ENCODE data around the gene YIPF3.
"Not testable (repeated sequence)": the region's sequence is repeated elsewhere in the genome, so short reads cannot be mapped to it uniquely, and the experiment has no call there.

Gene YIPF3

DNA sequence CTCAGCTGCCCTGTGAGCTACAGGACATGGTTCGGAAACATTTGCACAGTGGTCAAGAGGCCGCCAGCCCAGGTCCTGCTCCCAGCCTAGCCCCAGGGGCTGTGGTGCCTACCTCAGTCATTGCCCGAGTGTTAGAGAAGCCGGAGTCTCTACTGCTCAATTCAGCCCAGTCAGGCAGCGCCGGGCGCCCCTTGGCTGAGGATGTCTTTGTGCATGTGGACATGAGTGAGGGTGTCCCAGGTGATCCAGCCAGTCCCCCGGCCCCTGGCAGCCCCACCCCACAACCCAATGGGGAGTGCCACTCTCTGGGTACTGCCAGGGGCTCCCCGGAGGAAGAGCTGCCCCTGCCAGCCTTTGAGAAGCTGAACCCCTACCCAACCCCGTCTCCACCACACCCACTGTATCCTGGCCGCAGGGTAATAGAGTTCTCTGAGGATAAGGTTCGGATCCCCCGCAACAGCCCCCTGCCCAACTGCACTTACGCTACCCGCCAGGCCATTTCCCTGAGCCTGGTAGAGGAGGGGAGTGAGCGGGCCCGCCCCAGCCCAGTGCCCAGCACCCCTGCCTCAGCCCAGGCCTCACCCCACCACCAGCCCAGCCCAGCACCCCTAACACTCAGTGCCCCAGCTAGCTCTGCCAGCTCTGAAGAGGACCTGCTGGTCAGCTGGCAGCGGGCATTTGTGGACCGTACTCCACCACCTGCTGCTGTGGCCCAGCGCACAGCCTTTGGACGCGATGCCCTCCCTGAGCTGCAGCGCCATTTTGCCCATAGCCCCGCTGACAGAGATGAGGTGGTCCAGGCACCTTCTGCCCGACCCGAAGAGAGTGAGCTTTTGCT is 11.8 kb downstream of the YIPF3 start:
- DNase-seq (ENCODE audit: extremely low spot score) = no peak
- ChIA-PET CTCF (interaction anchor here (1.3 to 2.8 kb wide), 4 partner anchors 9 to 52 kb away, joined by 3 to 17 read pairs (median 9); no protein-coding TSS in a partner anchor), POLR2A (interaction anchor here (0.6 to 3.0 kb wide), 3 partner anchors 11 to 48 kb away, joined by 3 to 13 read pairs (median 4); partner anchors contain the start of genes POLR1C, TJAP1 and YIPF3)
- no peak for TF ChIP-seq FOXK2 (IDR thresholded peaks at IDR 0.05)
- TF ChIP-seq ELF4 (IDR thresholded peaks at IDR 0.05) = no peak
- TF ChIP-seq BHLHE40 (IDR thresholded peaks at IDR 0.05; ENCODE audit: borderline replicate concordance) = no peak
- TF ChIP-seq LEF1 (IDR thresholded peaks at IDR 0.05; ENCODE audit: borderline replicate concordance) = no peak
- no peak for TF ChIP-seq TARDBP (IDR thresholded peaks at IDR 0.05)
- TF ChIP-seq FOXM1 (IDR thresholded peaks at IDR 0.05; ENCODE audit: borderline replicate concordance) = no peak
- no peak for TF ChIP-seq CTBP1 (IDR thresholded peaks at IDR 0.05; ENCODE audit: borderline replicate concordance)
- TF ChIP-seq SP1 (IDR thresholded peaks at IDR 0.05) = no peak
- no peak for TF ChIP-seq ARNT (IDR thresholded peaks at IDR 0.05)
- no peak for TF ChIP-seq SUZ12 (IDR thresholded peaks at IDR 0.05)
- no peak for TF ChIP-seq FOXA1 (IDR thresholded peaks at IDR 0.05)
- TF ChIP-seq L3MBTL2 (conservative IDR thresholded peaks at IDR 0.05) = no peak
- no peak for TF ChIP-seq NFRKB (IDR thresholded peaks at IDR 0.05)
- no peak for TF ChIP-seq ZNF384 (IDR thresholded peaks at IDR 0.05)

DNA sequence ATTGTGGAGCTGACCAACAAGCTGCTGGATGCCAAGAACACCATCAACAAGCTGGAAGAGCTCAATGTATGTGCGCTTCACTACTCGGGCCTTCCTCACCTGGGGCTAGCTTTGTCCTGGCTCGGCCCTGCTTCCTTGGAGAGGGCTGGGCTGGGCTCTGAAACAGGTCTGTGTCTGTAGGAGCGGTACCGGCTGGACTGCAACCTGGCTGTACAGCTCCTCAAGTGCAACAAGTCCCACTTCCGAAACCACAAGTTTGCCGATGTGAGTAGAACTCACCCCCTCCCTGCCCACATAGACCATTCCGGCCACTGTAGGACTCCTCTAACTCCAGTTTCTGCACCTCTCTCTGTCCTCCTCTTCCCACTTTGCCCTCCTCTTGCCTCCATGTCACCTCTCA is 13.3 kb downstream of the YIPF3 start:
- DNase-seq (ENCODE audit: extremely low spot score) = no peak
- TF ChIP-seq, protein P1, sequence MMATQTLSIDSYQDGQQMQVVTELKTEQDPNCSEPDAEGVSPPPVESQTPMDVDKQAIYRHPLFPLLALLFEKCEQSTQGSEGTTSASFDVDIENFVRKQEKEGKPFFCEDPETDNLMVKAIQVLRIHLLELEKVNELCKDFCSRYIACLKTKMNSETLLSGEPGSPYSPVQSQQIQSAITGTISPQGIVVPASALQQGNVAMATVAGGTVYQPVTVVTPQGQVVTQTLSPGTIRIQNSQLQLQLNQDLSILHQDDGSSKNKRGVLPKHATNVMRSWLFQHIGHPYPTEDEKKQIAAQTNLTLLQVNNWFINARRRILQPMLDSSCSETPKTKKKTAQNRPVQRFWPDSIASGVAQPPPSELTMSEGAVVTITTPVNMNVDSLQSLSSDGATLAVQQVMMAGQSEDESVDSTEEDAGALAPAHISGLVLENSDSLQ (IDR thresholded peaks at IDR 0.05) = no peak
- no peak for TF ChIP-seq ELF4 (IDR thresholded peaks at IDR 0.05)
- ChIA-PET POLR2A (interaction anchor here (0.9 kb wide), 1 partner anchor 14 kb away, joined by 3 read pairs; no protein-coding TSS in a partner anchor), CTCF (interaction anchor here (0.6 kb wide), 1 partner anchor 117 kb away, joined by 3 read pairs; no protein-coding TSS in a partner anchor)

DNA sequence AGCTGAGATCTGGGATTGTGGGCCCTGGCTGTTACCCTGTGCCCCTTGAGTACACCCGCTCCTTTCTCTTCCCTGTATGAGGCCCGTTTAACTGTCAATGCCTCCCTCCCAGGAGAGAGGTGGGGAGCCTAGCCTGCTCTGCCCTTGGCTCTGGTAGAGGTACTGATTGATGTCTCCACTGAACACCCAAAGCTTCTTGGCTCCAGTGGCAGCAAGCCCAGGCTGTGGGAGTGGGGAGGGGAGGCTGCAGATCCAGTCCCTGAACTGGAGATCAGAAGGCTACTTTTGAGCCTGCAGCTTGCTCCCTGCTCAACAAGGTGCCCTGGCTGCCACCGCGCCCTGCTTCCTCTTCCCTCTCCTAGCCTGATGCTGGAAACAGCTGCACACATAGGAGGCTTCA is 14.1 kb downstream of the YIPF3 start:
- DNase-seq (ENCODE audit: extremely low spot score) = no peak
- TF ChIP-seq ELF4 (IDR thresholded peaks at IDR 0.05) = no peak
- no peak for TF ChIP-seq SP1 (IDR thresholded peaks at IDR 0.05)
- no peak for TF ChIP-seq ARNT (IDR thresholded peaks at IDR 0.05)
- no peak for TF ChIP-seq LEF1 (IDR thresholded peaks at IDR 0.05; ENCODE audit: borderline replicate concordance)
- TF ChIP-seq FOXM1 (IDR thresholded peaks at IDR 0.05; ENCODE audit: borderline replicate concordance) = no peak
- no peak for TF ChIP-seq HDGF (IDR thresholded peaks at IDR 0.05; ENCODE audit: borderline replicate concordance)
- no peak for TF ChIP-seq NFRKB (IDR thresholded peaks at IDR 0.05)
- TF ChIP-seq ZNF384 (IDR thresholded peaks at IDR 0.05) = no peak
- TF ChIP-seq BHLHE40 (IDR thresholded peaks at IDR 0.05; ENCODE audit: borderline replicate concordance) = no peak
- no peak for TF ChIP-seq SUZ12 (IDR thresholded peaks at IDR 0.05)
- no peak for TF ChIP-seq TARDBP (IDR thresholded peaks at IDR 0.05)
- no peak for TF ChIP-seq CTBP1 (IDR thresholded peaks at IDR 0.05; ENCODE audit: borderline replicate concordance)
- ChIA-PET POLR2A (interaction anchor here (0.8 to 0.9 kb wide), 2 partner anchors 13 to 14 kb away, joined by 3 read pairs; partner anchors contain the start of genes POLR1C and YIPF3), CTCF (interaction anchor here (0.6 kb wide), 1 partner anchor 116 kb away, joined by 3 read pairs; no protein-coding TSS in a partner anchor)

DNA sequence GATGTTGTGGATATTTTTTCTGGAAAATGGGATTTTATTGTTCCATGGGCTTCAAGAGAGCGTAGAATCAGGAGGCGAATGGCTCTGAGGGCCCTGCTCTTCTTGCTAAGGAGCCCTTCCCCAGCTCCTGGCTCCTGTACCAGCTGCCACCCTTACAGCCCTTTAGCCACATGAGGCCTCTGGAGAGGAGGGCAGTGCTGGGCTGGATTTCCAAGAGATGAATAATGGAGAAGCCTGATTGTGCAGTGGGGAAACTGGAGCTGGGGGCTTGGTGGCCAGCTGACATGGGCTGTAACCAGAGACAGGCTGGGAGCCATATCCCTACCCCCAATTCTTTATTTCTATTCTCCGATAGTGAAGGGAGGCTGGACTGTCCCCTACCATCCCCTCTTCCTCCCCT is 15.8 kb downstream of the YIPF3 start:
- CTCF ChIA-PET = interaction anchor here (0.6 to 0.7 kb wide), 2 partner anchors 35 to 136 kb away, joined by 3 read pairs; no protein-coding TSS in a partner anchor
- TF ChIP-seq CTBP1 (IDR thresholded peaks at IDR 0.05; ENCODE audit: borderline replicate concordance) (no peak), FOXA1 (IDR thresholded peaks at IDR 0.05) (no peak), ELF4 (IDR thresholded peaks at IDR 0.05) (no peak)
- DNase-seq (ENCODE audit: extremely low spot score) = no peak
- POLR2A ChIA-PET = interaction anchor here (1.0 to 1.1 kb wide), 2 partner anchors 12 to 16 kb away, joined by 3 read pairs; partner anchors contain the start of genes POLR1C and YIPF3

DNA sequence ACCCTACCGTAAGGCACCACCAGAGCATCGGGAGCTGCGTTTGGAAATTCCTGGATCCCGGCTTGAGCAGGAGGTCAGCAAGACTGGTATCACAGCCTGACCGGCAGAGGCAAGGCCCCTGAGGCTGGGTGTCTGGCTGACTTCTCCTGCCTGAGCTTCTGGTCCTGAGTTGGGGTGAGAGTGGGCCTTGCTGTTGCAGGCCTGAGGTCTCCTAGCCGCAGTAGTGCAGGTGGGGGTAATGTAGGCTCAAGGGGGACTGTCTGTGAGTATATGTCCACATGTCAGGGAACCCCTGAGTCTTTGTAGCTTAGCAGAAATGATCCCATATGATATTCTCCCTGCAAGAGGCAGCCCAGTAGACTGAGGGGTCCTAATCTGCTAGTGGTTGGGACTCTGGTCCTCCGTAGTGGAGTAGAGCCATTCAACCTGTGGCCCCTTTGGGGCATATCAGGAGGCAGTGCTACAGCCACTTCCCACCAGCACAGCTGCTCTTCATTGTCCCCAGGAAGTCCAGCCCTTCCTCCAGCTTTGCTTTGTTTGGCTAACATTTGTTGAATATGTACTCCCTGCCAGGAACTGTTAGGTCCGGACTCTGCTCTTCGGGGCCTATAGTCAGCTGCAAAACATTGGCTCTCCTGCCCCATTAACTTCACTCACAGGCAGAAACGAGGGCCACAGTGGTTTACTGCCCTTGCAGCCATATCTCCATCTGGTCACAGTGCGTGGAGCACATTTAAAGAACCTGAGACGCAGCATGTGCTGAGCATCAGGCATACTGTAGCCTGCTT is 17.5 kb downstream of the YIPF3 start:
- TF ChIP-seq BHLHE40 (IDR thresholded peaks at IDR 0.05; ENCODE audit: borderline replicate concordance) (no peak), FOXK2 (IDR thresholded peaks at IDR 0.05) (no peak), ZNF384 (IDR thresholded peaks at IDR 0.05) (no peak), LEF1 (IDR thresholded peaks at IDR 0.05; ENCODE audit: borderline replicate concordance) (no peak), FOXM1 (IDR thresholded peaks at IDR 0.05; ENCODE audit: borderline replicate concordance) (no peak), SUZ12 (IDR thresholded peaks at IDR 0.05) (no peak), L3MBTL2 (conservative IDR thresholded peaks at IDR 0.05) (no peak), ELF4 (IDR thresholded peaks at IDR 0.05) (no peak), TARDBP (IDR thresholded peaks at IDR 0.05) (no peak), CTBP1 (IDR thresholded peaks at IDR 0.05; ENCODE audit: borderline replicate concordance) (no peak), FOXA1 (IDR thresholded peaks at IDR 0.05) (no peak), HDGF (IDR thresholded peaks at IDR 0.05; ENCODE audit: borderline replicate concordance) (no peak), ARNT (IDR thresholded peaks at IDR 0.05) (no peak), SP1 (IDR thresholded peaks at IDR 0.05) (no peak), NFRKB (IDR thresholded peaks at IDR 0.05) (no peak)
- TF ChIP-seq, protein P1 (IDR thresholded peaks at IDR 0.05) = no peak
- DNase-seq (ENCODE audit: extremely low spot score) = no peak
- POLR2A ChIA-PET = no interaction called here
- CTCF ChIA-PET = interaction anchor here (1.5 kb wide), 1 partner anchor 45 kb away, joined by 3 read pairs; no protein-coding TSS in a partner anchor

DNA sequence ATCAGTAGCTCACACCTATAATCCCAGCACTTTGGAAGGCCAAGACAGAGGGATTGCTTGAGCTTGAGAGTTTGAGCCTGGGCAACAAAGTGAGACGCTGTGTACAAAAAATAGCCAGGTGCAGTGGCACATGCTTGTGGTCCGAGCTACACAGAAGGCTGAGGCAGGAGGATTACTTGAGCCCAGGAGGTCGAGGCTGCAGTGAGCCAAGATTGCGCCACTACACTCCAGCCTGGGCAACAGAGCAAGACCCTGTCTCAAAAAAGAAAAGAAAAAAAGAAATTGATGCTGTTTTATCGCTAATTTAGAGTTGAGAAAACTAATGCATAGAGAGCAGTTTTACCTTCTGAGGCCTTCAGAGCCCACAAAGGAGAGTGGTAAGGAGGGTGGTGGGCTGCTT is 18.4 kb downstream of the YIPF3 start:
- POLR2A ChIA-PET = interaction anchor here (0.9 kb wide), 1 partner anchor 21 kb away, joined by 3 read pairs; no protein-coding TSS in a partner anchor
- CTCF ChIA-PET = interaction anchor here (0.6 to 1.5 kb wide), 2 partner anchors 44 to 703 kb away, joined by 3 read pairs; no protein-coding TSS in a partner anchor
- DNase-seq (ENCODE audit: extremely low spot score) = not testable (repeated sequence)
